Glutamatergic neuron (in vitro differentiated cells): ENCODE results near the gene YIPF6. TPM values are rescaled to one million over a fixed set of nuclear protein-coding genes. Genes with fewer than 3 reads are reported as not detected.

Experiments used
- DNase-seq: peaks from one replicate; pipeline ENCODE4 v3.0.0; 2022
- H3K27ac Mint-ChIP-seq: one replicate; pipeline ENCODE4 v1.8.0; 2020; ENCODE audit warnings: mild to moderate bottlenecking, mixed read lengths, inconsistent platforms; ENCODE audit not compliant: unreplicated experiment
- H3K27me3 Mint-ChIP-seq: one replicate; pipeline ENCODE4 v1.8.0; 2020; ENCODE audit warnings: mild to moderate bottlenecking, moderate library complexity, mixed read lengths, inconsistent platforms; ENCODE audit not compliant: unreplicated experiment
- H3K36me3 Mint-ChIP-seq: one replicate; pipeline ENCODE4 v1.8.0; 2020; ENCODE audit warnings: mild to moderate bottlenecking, mixed read lengths, inconsistent platforms; ENCODE audit not compliant: unreplicated experiment
- H3K4me1 Mint-ChIP-seq: one replicate; pipeline ENCODE4 v1.8.0; 2020; ENCODE audit warnings: mild to moderate bottlenecking, low read depth, mixed read lengths, inconsistent platforms; ENCODE audit not compliant: unreplicated experiment
- H3K4me3 Mint-ChIP-seq: one replicate; pipeline ENCODE4 v1.8.0; 2020; ENCODE audit warnings: mild to moderate bottlenecking, mixed read lengths, inconsistent platforms; ENCODE audit not compliant: unreplicated experiment
- H3K9me3 Mint-ChIP-seq: one replicate; pipeline ENCODE4 v1.8.0; 2020; ENCODE audit warnings: mild to moderate bottlenecking, moderate library complexity, mixed read lengths, inconsistent platforms; ENCODE audit not compliant: unreplicated experiment
- total RNA-seq: library from RNA; stranded (reverse); fragmentation: NEBNext Ultra II Directional; extraction: Animal tissue kit (Norgen Biotek cat#: 25700); gene quantifications from one replicate; pipeline ENCODE4 v1.2.1, GENCODE V29; 2021; ENCODE audit not compliant: unreplicated experiment
- TF ChIP-seq, protein P1 (sequence below): fragments of 200-600 bp; sonication (generic); IDR thresholded peaks from one replicate; pipeline ENCODE4 v1.5.0; 2021; ENCODE audit not compliant: partially characterized antibody, unreplicated experiment

YIPF6 gene
- total RNA-seq, 1 donor from 2014 or later, result 47.2 TPM

DNA sequence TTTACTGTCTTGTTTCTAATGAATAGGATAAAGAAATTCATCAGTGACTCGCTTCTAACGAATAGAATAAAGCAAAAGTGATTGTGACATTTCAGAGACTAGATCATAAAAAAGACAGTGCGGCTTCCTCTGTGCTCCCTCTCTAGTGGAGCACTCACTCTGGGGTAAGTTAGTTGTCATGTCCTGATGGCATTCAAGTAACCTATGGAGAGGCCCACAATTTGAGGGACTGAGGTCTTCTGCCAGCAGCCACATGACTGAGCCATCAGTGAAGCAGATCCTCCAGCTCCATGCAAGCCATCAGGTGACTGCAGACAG is 72.4 kb downstream of the YIPF6 start:
- H3K4me1 Mint-ChIP-seq, result no peaks in the 10 kb centered on the region

DNA sequence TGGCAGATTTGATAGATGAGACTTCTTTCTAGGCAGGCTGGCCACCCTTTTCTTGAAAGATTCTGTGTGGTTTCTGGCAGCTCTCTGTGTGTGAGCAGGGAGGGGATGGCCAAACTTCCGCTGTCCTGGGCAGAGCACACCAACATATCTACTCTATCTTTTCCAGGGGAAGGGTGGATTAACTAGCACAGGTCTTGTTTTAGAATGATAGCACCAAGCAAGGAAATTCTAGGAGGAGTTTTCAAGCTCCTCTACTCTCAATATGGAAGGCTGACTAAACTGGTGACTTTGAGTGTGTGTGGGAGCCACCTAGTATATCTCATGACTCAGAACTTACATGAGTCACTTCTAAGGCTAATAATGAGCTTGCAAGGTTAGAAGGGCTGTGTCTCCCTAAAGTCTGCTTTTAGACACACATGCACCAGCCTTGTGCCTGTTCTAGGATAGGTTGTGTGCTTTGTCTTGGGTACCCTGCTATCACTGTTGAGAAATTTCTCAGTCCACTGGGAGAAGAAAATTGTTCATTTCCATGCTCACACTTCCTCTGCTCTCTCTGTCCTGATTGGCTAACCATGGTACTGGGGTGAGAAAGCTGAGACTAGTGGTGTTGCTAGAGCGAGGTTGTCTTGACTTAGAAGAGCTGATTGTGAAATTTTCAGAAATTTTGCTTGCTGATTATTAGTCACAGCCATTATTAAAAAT is 72.9 kb downstream of the YIPF6 start:
- H3K9me3 Mint-ChIP-seq, result no peaks in the 10 kb centered on the region
- peaks cover 2% of the 10 kb centered on the region for H3K27me3 Mint-ChIP-seq

More for the DNA sequence above, 72.4 kb downstream of the YIPF6 start:
- Mint-ChIP-seq H3K27ac (no peak overlapping the region), H3K36me3 (no peaks in the 10 kb centered on the region), H3K4me3 (no peak overlapping the region), H3K9me3 (no peaks in the 10 kb centered on the region), H3K27me3 (peaks cover 2% of the 10 kb centered on the region)
- TF ChIP-seq, protein P1, sequence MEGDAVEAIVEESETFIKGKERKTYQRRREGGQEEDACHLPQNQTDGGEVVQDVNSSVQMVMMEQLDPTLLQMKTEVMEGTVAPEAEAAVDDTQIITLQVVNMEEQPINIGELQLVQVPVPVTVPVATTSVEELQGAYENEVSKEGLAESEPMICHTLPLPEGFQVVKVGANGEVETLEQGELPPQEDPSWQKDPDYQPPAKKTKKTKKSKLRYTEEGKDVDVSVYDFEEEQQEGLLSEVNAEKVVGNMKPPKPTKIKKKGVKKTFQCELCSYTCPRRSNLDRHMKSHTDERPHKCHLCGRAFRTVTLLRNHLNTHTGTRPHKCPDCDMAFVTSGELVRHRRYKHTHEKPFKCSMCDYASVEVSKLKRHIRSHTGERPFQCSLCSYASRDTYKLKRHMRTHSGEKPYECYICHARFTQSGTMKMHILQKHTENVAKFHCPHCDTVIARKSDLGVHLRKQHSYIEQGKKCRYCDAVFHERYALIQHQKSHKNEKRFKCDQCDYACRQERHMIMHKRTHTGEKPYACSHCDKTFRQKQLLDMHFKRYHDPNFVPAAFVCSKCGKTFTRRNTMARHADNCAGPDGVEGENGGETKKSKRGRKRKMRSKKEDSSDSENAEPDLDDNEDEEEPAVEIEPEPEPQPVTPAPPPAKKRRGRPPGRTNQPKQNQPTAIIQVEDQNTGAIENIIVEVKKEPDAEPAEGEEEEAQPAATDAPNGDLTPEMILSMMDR, result no peak
- DNase-seq, result no peak

DNA sequence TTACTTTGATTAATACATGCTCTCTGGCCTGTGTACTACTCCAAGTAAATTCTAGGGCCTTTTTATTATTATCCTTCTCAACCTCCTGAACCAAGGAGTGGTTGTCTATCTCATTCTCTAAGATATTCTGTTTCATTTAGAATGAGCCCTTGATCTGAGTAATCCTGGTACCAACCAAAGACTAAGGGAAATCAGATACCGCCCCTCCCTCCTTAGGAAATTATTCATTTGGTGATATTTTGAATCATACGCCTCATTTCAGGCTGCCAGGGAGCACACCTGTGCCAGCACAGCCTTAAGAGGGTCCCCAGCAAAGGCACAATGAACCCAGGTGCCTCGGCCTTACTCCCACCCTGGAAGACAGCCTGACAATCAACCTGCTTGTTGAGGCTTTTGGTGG is 75.4 kb downstream of the YIPF6 start:
- Mint-ChIP-seq H3K9me3 (no peaks in the 10 kb centered on the region), H3K36me3 (no peaks in the 10 kb centered on the region), H3K4me1 (no peaks in the 10 kb centered on the region), H3K27me3 (peaks cover 2% of the 10 kb centered on the region), H3K27ac (no peak overlapping the region), H3K4me3 (no peak overlapping the region)
- TF ChIP-seq, protein P1, result no peak
- DNase-seq, result no peak

More for the DNA sequence above, 72.9 kb downstream of the YIPF6 start:
- TF ChIP-seq, protein P1, result no peak
- no peak overlapping the region for H3K4me3 Mint-ChIP-seq
- H3K4me1 Mint-ChIP-seq, result no peaks in the 10 kb centered on the region
- H3K36me3 Mint-ChIP-seq, result no peaks in the 10 kb centered on the region
- no peak for DNase-seq
- H3K27ac Mint-ChIP-seq, result no peak overlapping the region

DNA sequence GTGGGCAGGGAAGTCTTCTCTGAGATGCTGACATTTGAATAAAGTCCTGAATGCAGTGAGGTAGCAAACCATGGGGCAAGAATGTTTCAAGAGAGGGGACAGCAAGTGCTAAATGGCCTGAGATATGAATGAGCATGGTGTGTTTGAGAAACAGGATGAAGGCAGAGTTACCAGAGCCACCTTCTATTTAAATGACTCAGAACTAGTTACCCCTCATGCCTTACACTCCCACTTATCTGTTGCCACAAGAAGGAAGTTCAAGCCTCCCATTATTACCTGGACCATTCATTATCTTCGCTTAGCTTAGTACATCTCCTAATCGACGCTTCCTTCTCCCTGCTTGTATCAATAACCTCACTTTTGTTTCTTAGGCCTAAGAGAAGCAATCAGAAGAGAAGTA is 81.0 kb downstream of the YIPF6 start:
- no peak for DNase-seq
- Mint-ChIP-seq H3K4me1 (no peaks in the 10 kb centered on the region), H3K27ac (no peak overlapping the region), H3K27me3 (no peaks in the 10 kb centered on the region), H3K9me3 (no peaks in the 10 kb centered on the region), H3K4me3 (no peak overlapping the region), H3K36me3 (no peaks in the 10 kb centered on the region)
- TF ChIP-seq, protein P1, result no peak

DNA sequence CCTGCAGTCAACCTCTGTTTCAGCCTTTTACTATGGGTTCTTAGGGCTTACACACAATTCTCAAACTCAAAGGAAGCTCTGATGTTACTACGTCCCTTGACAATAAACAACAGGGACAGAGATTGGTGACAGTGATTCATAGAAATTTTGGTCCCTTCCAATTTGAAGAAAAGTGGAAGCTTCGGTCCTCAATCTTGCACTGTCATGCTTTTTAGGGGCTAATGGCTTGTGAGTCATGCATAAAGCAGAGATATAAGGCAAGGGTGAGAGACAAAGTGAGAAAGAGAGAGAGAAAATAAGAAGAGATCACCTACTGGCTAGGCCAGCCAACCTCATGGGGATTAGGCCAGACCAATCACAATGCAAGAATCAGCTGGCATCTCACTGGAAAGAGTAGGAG is 85.4 kb downstream of the YIPF6 start:
- no peaks in the 10 kb centered on the region for H3K9me3 Mint-ChIP-seq
- H3K36me3 Mint-ChIP-seq, result no peaks in the 10 kb centered on the region
- H3K27me3 Mint-ChIP-seq, result no peaks in the 10 kb centered on the region
- H3K4me1 Mint-ChIP-seq, result no peaks in the 10 kb centered on the region
- TF ChIP-seq, protein P1, result no peak
- H3K4me3 Mint-ChIP-seq, result no peak overlapping the region
- no peak for DNase-seq
- H3K27ac Mint-ChIP-seq, result no peak overlapping the region

Other genes with a start within 250 kb of the YIPF6 start
- gene OPHN1, start 65.6 kb upstream of the YIPF6 start, total RNA-seq, result 7.8 TPM
- 1.1 TPM for gene STARD8, start 148.6 kb downstream of the YIPF6 start, total RNA-seq